GM21447 (cell line): ENCODE data around the gene PYGB.

ENCODE experiments used
- ATAC-seq: cut with Tn5 transposase; IDR thresholded peaks from one replicate; pipeline ENCODE4 v1.9.1; 2021; ENCODE audit not compliant: unreplicated experiment

PYGB gene

DNA sequence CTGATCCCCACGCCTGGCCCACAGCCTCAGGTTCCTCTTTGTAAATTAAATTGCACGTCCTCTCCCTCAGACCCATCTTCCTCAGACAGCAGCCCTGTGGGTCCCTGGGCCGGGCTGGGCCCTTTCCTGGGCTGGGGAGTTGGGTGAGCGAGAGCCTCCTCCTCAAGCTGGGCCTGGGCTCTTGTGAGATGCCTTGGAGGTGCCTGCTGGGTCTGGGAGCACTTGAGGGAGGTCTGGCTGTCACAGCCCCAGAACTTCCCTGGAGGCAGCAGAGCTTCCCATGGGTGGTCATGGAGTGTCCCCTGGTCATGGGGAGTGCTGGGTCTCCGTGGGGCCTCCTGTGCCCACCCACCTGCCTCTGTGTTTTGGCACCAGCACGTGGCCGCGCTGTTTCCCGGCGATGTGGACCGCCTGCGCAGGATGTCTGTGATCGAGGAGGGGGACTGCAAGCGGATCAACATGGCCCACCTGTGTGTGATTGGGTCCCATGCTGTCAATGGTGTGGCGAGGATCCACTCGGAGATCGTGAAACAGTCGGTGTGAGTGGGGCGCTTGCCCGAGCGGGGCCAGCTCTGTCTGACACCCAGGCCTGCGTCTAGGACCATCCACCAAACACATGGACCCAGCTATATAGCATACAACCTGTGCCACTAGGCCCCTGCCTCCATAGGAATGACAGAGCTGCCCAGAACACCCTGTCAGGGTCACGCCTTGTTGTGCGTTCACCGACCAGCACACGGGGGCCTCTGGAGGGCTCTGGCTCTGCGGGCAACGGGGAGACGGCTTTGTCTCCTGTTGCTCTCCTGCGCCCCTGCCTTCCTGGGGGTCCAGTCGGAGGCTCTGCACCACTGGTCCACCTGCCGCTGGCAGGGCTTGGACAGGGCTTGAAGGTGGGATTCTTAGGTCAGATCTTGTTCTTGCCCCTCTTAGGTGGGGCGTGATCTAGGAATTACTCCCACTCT, 33.0 kb downstream of the PYGB start:
- ATAC-seq = no peak

DNA sequence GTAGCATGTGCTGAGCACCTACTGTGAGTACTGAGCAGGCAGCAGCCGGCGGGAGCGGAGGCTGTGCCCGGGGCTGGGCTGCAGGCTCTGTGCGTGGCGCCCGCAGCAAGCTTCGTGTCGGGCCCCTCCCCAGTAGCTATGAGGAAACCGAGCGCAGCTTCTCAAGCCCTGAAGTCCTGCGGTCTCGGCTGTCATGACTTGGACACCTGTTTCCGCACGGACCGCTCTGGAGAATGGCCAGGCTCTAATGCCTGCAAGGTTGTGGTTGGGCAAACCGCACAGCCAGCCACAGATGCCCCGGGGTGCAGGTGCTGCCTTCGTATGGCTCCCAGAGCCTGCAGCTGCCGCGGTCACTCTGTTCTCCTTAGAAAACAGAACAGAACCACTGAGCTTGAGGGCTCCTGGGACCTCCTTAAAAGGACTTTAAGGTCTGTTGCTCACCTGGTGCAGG, 33.7 kb downstream of the PYGB start:
- ATAC-seq = peak; percentile 75

DNA sequence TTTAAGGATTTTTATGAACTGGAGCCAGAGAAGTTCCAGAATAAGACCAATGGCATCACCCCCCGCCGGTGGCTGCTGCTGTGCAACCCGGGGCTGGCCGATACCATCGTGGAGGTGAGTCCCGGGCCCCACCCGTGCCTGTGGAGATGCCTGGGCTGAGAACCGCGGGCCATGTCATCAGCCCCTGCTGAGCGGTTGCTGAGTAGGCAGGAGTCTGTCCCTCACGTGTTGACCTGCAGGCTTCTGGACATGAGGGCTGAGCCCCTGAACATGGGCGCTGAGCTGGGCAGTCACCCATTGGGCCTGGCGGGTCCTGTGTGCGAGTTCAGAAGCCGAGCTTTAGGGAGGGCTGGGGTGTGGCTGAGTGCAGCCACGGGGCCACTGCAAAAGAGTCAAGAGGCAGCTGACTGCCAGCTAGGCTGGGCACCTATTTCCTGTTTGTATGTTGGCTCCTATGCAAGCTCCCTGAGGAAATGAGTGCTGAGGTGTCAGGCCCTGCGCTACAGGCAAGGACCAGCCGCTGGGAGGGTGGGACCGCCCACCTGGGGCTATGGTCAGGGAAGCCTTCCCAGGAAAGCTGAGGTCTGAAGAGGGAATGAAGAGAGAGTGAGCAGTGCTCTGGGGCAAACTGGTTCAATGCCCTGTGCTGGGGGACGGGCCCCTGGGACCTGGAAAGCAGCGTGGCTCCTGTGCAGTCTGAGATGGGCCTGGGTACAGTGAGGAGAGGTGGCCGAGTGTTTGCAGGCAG, 34.3 kb downstream of the PYGB start:
- ATAC-seq = no peak

- no peak for ATAC-seq
These were observed 34.9 kb downstream of the PYGB start for GRCh38 chr20:25282796-25283195.

DNA sequence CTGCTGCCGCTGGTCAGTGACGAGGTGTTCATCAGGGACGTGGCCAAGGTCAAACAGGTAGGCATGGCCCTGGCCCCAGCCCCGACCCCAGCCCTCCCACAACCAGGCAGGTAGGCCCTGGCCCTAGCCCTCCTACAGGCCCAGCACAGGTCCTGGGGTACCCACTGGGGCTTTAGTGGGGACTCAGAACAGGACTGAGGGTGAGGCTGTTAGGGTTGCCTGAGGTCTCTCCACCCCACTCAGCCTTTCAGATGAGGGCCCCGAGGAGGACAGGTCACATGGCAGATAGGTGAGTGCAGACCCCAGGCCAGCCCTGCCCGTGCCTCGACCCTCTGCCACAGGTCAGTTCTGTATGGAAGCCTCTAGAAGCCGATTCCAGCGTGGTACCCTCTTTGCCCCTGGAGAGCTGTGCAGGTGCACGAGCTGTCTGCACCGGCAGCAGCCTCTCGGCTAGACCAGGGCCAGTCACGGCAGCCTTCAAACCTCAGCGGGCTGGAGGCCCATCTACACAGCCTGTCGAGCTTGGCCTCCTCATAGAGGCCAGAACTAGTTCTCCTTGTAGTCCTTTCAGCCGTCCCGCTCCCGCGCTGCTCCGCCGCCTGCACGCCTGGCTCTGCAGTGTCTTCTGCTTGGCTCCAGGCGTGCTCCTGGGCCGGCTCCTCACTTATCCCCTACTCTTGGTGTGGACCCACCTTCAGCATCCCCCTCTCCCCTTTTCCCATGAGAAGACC, 35.5 kb downstream of the PYGB start:
- ATAC-seq = no peak

GRCh38 chr20:25284131-25284601, 36.3 kb downstream of the PYGB start:
- ATAC-seq = no peak

- ATAC-seq = no peak
These were observed 37.3 kb downstream of the PYGB start for GRCh38 chr20:25285091-25285647.

DNA sequence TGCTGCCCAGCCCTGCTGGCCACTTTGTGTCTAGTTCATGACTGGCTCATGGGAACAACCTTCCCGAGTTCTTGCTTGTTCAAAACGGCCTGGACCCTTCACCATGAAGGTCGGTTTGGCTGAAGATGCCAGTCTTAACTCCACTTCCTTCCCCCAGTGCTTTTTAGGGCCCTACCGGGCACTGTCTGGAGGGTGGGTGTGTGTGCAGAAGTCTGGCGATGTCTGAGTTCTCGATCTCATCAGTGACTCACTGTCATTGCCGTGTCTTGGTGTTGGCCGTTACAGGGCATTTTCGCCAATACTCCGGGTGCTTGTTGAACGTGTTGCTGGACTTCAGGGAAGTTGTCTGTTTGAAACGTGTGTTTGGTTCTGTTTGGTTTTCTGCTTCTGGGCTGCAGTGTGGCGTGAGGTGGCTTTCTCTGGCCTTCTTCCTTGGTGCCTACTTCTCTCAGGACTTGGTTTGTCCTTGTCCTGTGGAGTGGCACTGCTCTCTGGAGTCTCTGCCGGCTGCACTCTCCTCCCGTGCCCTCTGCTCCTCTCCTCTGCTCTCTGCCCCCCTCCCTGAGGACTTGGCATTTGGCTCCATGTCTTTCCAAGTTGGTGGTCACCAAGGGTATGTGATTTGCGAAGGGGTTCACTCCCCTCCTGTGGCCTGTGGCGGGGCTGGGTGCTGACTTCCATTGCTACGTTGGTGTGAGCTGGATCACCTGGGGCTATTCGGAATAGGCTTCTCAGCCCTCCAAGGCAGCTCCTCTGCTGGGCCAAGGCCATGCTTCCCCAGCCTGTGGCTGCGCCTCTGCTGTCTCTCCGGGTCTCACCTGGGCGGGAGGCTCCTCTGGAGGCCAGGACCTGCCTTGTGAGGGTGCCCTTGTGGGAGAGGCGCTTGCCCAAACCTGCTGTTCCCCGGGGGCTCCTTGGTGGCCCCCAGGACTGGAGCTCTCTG, 38.2 kb downstream of the PYGB start:
- ATAC-seq = no peak

- ATAC-seq = no peak
These were observed 39.0 kb downstream of the PYGB start for GRCh38 chr20:25286917-25287316.

GRCh38 chr20:25287631-25288290, 39.9 kb downstream of the PYGB start:
- no peak for ATAC-seq

- peak; percentile 99 for ATAC-seq
These were observed 40.7 kb downstream of the PYGB start for GRCh38 chr20:25288291-25289181.

GRCh38 chr20:25289886-25290597, 42.2 kb downstream of the PYGB start:
- no peak for ATAC-seq

GRCh38 chr20:25290646-25291431, 43.0 kb downstream of the PYGB start:
- ATAC-seq = no peak

DNA sequence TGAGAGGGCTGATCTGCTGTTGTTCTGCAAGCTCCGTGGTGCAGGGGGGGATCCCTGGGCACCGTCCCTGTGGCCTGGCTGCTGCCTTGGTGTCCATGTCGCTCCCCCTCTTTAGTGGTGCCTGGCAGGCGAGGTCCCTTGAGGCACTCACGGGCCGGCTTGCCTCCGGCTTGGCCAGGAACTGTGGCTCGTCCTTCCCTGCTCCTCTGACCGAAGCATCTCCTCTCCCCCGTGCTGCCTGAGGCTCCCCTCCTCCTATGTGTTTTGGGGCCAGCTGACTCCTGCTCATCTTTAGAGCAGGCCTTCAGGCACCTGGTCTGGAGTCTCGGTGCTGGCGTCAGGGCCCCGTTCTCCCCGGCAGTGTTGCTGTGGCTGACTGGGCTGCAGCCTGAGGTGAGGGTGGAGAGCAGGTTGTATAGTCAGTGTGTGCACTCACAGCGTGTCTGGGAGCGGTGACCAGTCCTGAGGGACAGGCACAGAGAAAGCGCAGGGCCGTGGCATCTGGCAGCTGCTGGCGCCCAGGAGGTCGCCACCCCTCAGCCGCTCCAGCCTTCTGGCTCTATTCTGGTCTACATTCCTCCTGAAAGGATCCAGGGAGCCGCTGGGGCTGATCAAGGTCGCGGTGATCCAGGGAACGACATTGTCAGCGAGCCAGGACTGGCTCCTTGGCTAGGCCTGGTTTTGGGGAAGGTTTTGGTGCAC, 43.7 kb downstream of the PYGB start:
- no peak for ATAC-seq

DNA sequence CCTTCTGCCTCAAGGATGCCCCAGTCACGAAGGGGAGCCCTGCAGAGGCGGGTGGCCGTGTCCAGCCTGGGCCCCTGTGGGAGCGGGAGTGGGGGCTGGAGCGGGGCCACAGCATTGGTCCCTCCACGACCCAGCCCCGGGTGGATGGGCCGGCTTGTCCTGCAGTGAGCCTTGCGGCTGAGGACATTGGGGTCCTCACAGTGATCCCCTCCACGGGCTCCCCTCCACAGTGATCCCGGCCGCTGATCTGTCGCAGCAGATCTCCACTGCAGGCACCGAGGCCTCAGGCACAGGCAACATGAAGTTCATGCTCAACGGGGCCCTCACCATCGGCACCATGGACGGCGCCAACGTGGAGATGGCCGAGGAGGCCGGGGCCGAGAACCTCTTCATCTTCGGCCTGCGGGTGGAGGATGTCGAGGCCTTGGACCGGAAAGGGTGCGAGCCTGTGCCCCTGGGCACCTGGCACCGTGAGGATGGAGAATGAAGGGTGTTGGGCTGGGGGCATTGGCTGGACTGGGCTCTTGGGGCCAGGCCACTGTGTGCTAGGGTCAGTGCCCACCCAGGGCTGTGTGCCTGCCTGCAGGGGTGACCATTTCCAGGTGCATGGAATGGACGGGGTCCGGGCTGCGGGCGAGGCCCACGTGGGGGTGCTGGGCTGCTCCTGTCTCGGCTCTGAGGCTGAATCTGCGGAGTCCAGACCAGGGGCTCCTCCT, 44.4 kb downstream of the PYGB start:
- no peak for ATAC-seq

- no peak for ATAC-seq
These were observed 45.6 kb downstream of the PYGB start for GRCh38 chr20:25293507-25293906.
